GM12875 (cell line): ENCODE measurements around the gene RNF214.

Source experiments
- H3K4me3 ChIP-seq: one replicate; pipeline ENCODE4 v1.5.1; 2011; ENCODE audit warnings: low read depth, low read length, control low read depth
- TF ChIP-seq, protein P1 (sequence below): IDR thresholded peaks from 2 replicates; pipeline ENCODE4 v1.5.1; 2011; ENCODE audit warnings: low read depth, mild to moderate bottlenecking, control low read depth, inconsistent platforms, low read length, moderate library complexity, borderline replicate concordance; ENCODE audit not compliant: insufficient read depth

The RNF214 gene

DNA sequence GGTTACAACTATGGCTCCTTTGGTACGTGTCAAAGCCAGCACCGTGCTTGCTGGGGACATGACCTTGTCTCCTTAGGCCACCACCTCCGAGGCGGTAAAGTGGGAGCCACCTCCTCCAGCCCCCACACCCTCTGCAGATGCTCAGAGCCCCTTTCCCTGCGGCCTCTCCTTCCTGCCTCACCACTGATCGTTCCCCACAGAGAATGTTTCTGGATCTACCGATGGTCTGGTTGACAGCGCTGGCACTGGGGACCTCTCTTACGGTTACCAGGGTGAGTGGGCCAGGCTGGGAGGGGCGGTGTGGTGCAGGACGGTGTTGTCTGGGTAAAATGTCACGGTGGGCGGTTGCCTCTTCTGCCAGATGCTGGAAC, 45.1 kb upstream of the RNF214 start:
- TF ChIP-seq, protein P1, sequence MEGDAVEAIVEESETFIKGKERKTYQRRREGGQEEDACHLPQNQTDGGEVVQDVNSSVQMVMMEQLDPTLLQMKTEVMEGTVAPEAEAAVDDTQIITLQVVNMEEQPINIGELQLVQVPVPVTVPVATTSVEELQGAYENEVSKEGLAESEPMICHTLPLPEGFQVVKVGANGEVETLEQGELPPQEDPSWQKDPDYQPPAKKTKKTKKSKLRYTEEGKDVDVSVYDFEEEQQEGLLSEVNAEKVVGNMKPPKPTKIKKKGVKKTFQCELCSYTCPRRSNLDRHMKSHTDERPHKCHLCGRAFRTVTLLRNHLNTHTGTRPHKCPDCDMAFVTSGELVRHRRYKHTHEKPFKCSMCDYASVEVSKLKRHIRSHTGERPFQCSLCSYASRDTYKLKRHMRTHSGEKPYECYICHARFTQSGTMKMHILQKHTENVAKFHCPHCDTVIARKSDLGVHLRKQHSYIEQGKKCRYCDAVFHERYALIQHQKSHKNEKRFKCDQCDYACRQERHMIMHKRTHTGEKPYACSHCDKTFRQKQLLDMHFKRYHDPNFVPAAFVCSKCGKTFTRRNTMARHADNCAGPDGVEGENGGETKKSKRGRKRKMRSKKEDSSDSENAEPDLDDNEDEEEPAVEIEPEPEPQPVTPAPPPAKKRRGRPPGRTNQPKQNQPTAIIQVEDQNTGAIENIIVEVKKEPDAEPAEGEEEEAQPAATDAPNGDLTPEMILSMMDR, result no peak

DNA sequence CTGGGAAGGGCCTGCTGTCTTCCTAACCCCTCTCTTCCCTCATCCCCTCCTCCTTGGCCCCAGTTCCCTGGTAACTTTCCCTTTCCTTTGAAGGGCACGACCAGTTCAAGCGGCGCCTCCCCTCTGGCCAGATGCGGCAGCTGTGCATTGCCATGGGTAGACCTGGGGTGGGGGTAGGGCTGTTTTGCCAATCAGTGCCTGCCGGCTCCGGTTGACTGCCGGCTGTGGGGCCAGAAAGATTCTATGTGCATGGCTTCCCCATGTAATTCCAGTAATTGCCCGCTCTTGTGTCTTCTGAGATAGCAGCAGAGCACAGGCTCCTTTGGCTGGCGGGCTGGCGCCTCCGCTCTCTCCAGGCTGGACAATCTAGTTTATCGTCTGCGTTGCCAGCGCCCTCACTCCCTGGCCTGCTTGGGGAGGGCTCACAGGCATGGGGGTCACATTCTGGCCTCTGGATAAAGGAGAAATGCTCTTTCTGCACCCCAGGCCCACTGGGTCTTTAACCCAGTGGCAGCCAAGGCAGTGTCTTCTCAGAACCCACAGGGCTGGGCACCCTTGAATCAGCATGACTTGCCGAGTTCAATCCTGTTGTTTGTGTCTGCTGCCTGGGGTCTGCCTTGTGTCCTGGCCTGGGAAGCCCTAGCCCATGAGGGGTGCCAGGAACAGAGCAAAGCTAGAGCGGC, 44.5 kb upstream of the RNF214 start:
- TF ChIP-seq, protein P1, result no peak
- H3K4me3 ChIP-seq, result no peak overlapping the region

More for the DNA sequence above, 45.1 kb upstream of the RNF214 start:
- H3K4me3 ChIP-seq, result no peak overlapping the region

DNA sequence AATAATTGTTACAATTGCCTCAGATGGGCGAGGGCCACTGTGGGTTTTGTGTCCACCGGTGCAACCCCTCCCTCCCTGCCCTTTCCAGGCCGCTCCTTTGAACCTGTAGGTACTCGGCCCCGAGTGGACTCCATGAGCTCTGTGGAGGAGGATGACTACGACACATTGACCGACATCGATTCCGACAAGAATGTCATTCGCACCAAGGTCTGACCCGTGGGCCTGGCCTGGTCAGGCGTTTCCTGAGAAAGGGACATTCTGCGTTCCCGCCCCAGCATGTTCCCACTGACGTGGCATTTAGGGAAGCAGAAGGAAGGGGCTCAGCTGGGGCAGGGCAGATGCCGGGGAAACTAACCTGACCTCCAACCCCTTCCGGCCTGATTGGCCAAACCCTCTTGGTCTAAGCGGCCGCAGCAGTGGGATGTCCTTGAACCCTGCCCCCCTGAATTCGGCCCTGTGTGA, 43.8 kb upstream of the RNF214 start:
- no peak overlapping the region for H3K4me3 ChIP-seq
- TF ChIP-seq, protein P1, result no peak

DNA sequence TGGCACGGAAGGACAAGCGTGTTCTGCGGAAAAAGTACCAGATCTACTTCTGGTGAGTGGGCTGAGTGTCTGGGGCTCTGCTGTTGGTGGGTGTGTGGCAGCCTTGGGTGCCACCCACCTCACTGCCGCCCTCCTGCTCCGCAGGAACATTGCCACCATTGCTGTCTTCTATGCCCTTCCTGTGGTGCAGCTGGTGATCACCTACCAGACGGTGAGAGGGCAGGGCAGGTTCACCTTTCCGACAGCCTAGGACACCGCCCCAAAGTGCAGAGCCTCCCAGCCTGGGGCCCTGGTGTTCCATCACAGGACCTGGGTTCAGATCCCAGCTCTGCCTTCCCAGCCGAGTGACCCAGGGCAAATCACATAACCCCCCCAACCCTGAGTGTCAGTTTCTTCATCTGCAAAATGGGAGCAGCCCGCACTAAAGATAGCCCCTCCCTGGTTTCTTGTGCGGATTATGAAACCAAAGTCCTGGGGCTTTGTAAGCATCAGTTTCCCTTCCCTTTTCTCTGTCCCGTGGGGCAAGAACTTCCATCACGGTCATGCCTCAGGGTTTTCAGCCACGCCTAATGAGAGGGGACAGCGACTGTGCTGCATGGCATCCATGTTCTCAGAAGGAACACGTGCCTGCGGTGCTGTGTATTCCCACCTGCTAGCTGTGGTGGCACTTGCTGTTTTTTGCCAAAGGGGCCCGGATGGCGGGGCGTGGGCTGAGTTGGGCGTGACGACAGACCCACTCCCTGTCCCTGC, 43.1 kb upstream of the RNF214 start:
- TF ChIP-seq, protein P1, result no peak
- peak overlapping the region; percentile 26 for H3K4me3 ChIP-seq

DNA sequence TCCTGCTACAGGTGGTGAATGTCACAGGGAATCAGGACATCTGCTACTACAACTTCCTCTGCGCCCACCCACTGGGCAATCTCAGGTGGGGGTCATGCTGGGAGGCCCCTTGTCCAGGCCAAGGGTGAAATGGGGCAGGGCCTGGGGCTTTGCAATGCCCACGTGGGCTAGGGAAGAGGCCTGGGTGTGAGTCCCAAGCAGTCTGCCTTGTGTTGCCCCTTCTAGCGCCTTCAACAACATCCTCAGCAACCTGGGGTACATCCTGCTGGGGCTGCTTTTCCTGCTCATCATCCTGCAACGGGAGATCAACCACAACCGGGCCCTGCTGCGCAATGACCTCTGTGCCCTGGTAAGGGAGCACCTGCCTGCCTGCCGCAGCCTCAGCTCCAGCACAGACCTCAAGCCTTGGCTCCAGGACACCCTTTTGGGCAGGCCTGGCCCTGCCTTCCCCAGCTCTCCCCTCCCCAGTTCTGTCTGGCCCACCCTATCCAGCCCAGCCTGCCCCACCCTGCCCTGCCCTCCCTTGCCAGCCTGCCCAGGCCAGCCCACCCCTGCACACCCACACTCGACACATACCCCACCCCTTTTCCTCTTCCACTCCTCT, 42.4 kb upstream of the RNF214 start:
- H3K4me3 ChIP-seq, result no peak overlapping the region
- TF ChIP-seq, protein P1, result no peak

DNA sequence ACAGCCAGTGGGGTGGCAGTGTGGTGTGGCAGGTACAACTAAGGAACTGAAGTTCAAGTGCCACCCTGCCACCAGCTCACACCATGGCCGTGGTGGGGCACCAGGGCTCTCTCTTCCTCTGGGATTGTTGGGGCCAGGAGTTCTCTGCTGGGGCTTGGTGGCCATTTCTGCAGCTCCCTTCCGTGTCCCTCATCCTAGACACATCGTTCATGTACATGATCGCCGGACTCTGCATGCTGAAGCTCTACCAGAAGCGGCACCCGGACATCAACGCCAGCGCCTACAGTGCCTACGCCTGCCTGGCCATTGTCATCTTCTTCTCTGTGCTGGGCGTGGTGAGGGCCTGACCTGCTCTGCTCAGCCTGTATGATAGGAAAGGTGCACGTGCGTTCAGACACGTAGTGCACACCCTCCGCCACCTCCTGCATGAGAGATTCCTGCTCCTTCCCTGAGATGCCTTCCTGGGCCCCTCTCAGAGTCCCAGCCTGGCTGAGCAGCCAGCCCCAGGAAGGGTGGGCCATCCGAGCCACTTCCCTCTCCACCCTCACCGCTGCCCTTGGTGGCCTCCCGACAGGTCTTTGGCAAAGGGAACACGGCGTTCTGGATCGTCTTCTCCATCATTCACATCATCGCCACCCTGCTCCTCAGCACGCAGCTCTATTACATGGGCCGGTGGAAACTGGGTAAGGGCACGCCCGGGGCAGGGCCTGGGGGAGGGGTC, 40.6 kb upstream of the RNF214 start:
- no peak overlapping the region for H3K4me3 ChIP-seq
- TF ChIP-seq, protein P1, result no peak
